Mucosa of rectum (tissue), 2 donors: ENCODE data around the gene RNU4-1.

Source experiments
- H3K27ac ChIP-seq, 2 donors: one replicate each; pipeline ENCODE4 v1.7.0; 2013; ENCODE audit warnings: inconsistent platforms in 2 of 2, low read depth in 2 of 2, low read length in 2 of 2
- H3K27me3 ChIP-seq, 2 donors: one replicate each; pipeline ENCODE4 v1.7.0; 2013; ENCODE audit warnings: low read length in 2 of 2; ENCODE audit not compliant: control insufficient read depth in 2 of 2, insufficient read depth in 2 of 2
- H3K36me3 ChIP-seq, 2 donors: one replicate each; pipeline ENCODE4 v1.7.0; 2013; ENCODE audit warnings: low read length in 2 of 2; ENCODE audit not compliant: control insufficient read depth in 2 of 2, insufficient read depth in 2 of 2
- H3K4me1 ChIP-seq, 2 donors: one replicate each; pipeline ENCODE4 v1.7.0; 2013; ENCODE audit warnings: low read length in 2 of 2, mild to moderate bottlenecking in 1 of 2; ENCODE audit not compliant: control insufficient read depth in 2 of 2, insufficient read depth in 2 of 2
- H3K4me3 ChIP-seq, 2 donors: one replicate each; pipeline ENCODE4 v1.7.0; 2013; ENCODE audit warnings: low read length in 2 of 2
- H3K9ac ChIP-seq, 2 donors: one replicate each; pipeline ENCODE4 v1.7.0; 2013; ENCODE audit warnings: low read length in 2 of 2, low read depth in 1 of 2, mild to moderate bottlenecking in 1 of 2
- H3K9me3 ChIP-seq, 2 donors: one replicate each; pipeline ENCODE4 v1.7.0; 2013; ENCODE audit warnings: low read length in 2 of 2; ENCODE audit not compliant: control insufficient read depth in 2 of 2
- donor health status: healthy.
- donor health status: Normal muscosa, but diverticular disease.

RNU4-1 gene

GRCh38 chr12:120290609-120291305 is 2.3 kb downstream of the RNU4-1 start:
- Histone ChIP-seq H3K36me3 (no peaks in the 10 kb centered on the region), H3K27ac (peak overlapping the region; percentile 99 to 100), H3K9me3 (no peaks in the 10 kb centered on the region), H3K4me3 (peak overlapping the region; percentile 52 to 64), H3K9ac (peak overlapping the region; percentile 56 to 93), H3K27me3 (no peaks in the 10 kb centered on the region), H3K4me1 (peaks cover 8 to 15% of the 10 kb centered on the region in 2 donors)

GRCh38 chr12:120287491-120287890 is 5.5 kb downstream of the RNU4-1 start:
- Histone ChIP-seq H3K9me3 (no peaks in the 10 kb centered on the region), H3K27me3 (no peaks in the 10 kb centered on the region), H3K9ac (no peak overlapping the region), H3K4me1 (peaks cover 8 to 9% of the 10 kb centered on the region in 2 donors), H3K4me3 (no peak overlapping the region), H3K36me3 (no peaks in the 10 kb centered on the region), H3K27ac (no peak overlapping the region)

- no peak overlapping the region for H3K4me3 ChIP-seq
- no peak overlapping the region for H3K27ac ChIP-seq
- no peak overlapping the region for H3K9ac ChIP-seq
- H3K27me3 ChIP-seq: no peaks in the 10 kb centered on the region
- H3K4me1 ChIP-seq: peaks cover 8 to 9% of the 10 kb centered on the region in 2 donors
- H3K36me3 ChIP-seq: no peaks in the 10 kb centered on the region
- no peaks in the 10 kb centered on the region for H3K9me3 ChIP-seq
Measured at GRCh38 chr12:120286768-120287490, 6.1 kb downstream of the RNU4-1 start.

- Histone ChIP-seq H3K4me3 (no peak overlapping the region), H3K27me3 (no peaks in the 10 kb centered on the region), H3K36me3 (no peaks in the 10 kb centered on the region), H3K9me3 (no peaks in the 10 kb centered on the region), H3K27ac (no peak overlapping the region), H3K4me1 (no peaks in the 10 kb centered on the region), H3K9ac (no peak overlapping the region)
Measured at GRCh38 chr12:120284381-120284780, 8.7 kb downstream of the RNU4-1 start.

- H3K36me3 ChIP-seq: no peaks in the 10 kb centered on the region
- H3K9me3 ChIP-seq: no peaks in the 10 kb centered on the region
- H3K27ac ChIP-seq: no peak overlapping the region
- H3K4me1 ChIP-seq: no peaks in the 10 kb centered on the region
- H3K27me3 ChIP-seq: no peaks in the 10 kb centered on the region
- no peak overlapping the region for H3K4me3 ChIP-seq
- H3K9ac ChIP-seq: no peak overlapping the region
Measured at GRCh38 chr12:120283318-120283717, 9.7 kb downstream of the RNU4-1 start.

GRCh38 chr12:120278137-120279069 is 14.6 kb downstream of the RNU4-1 start:
- no peaks in the 10 kb centered on the region for H3K9me3 ChIP-seq
- H3K36me3 ChIP-seq: no peaks in the 10 kb centered on the region
- no peaks in the 10 kb centered on the region for H3K4me1 ChIP-seq
- no peaks in the 10 kb centered on the region for H3K27me3 ChIP-seq
- no peak overlapping the region for H3K9ac ChIP-seq
- H3K27ac ChIP-seq: no peak overlapping the region
- no peak overlapping the region for H3K4me3 ChIP-seq

- Histone ChIP-seq H3K27me3 (no peaks in the 10 kb centered on the region), H3K4me3 (no peak overlapping the region), H3K9ac (no peak overlapping the region), H3K36me3 (no peaks in the 10 kb centered on the region), H3K27ac (no peak overlapping the region), H3K9me3 (no peaks in the 10 kb centered on the region), H3K4me1 (no peaks in the 10 kb centered on the region)
Measured at GRCh38 chr12:120276734-120277133, 16.3 kb downstream of the RNU4-1 start.

- peaks cover 22 to 35% of the 10 kb centered on the region in 2 donors for H3K4me1 ChIP-seq
- H3K27ac ChIP-seq: peak overlapping the region; percentile 46 to 61
- H3K36me3 ChIP-seq: no peaks in the 10 kb centered on the region
- H3K27me3 ChIP-seq: no peaks in the 10 kb centered on the region
- H3K9me3 ChIP-seq: no peaks in the 10 kb centered on the region
- H3K9ac ChIP-seq: peak overlapping the region in 1 of 2 donors; percentile 14
- H3K4me3 ChIP-seq: no peak overlapping the region
Measured at GRCh38 chr12:120267736-120268135, 25.3 kb downstream of the RNU4-1 start.

- peaks cover 30 to 45% of the 10 kb centered on the region in 2 donors for H3K4me1 ChIP-seq
- H3K9ac ChIP-seq: peak overlapping the region in 1 of 2 donors; percentile 24
- H3K27ac ChIP-seq: no peak overlapping the region
- H3K27me3 ChIP-seq: no peaks in the 10 kb centered on the region
- H3K4me3 ChIP-seq: peak overlapping the region in 1 of 2 donors; percentile 50
- no peaks in the 10 kb centered on the region for H3K36me3 ChIP-seq
- H3K9me3 ChIP-seq: no peaks in the 10 kb centered on the region
Measured at GRCh38 chr12:120266180-120266870, 26.7 kb downstream of the RNU4-1 start.
